ENCODE data around the gene GGA2. TPM values are rescaled to one million over a fixed set of nuclear protein-coding genes. Genes with fewer than 3 reads are reported as not detected.

The GGA2 gene
- total RNA-seq, 1 donor from 2014 or later: 39.0 TPM

GRCh38 chr16:23505671-23506605 is 4.4 kb downstream of the GGA2 start:
- intact Hi-C loops (cut with DNase I): no loop called here
- H3K9me3 ChIP-seq: no peaks in the 10 kb centered on the region
- peak overlapping the region; percentile 66 for H3K27ac ChIP-seq
- H3K4me3 ChIP-seq: no peak overlapping the region
- peaks cover 72% of the 10 kb centered on the region for H3K4me1 ChIP-seq
- no peaks in the 10 kb centered on the region for H3K27me3 ChIP-seq
- no peaks in the 10 kb centered on the region for H3K36me3 ChIP-seq
- TF ChIP-seq POLR2A (IDR thresholded peaks at IDR 0.05) (no peak), CTCF (IDR thresholded peaks at IDR 0.05) (no peak), POLR2AphosphoS5 (IDR thresholded peaks at IDR 0.05; ENCODE audit: insufficient read depth in 1 of 2, low read depth in 1 of 2) (no peak)
- DNase-seq (ENCODE audit: extremely low spot score in 2 of 2): no peak

GRCh38 chr16:23505180-23505665 is 5.1 kb downstream of the GGA2 start:
- TF ChIP-seq CTCF (IDR thresholded peaks at IDR 0.05) (no peak), POLR2A (IDR thresholded peaks at IDR 0.05) (no peak), POLR2AphosphoS5 (IDR thresholded peaks at IDR 0.05; ENCODE audit: insufficient read depth in 1 of 2, low read depth in 1 of 2) (peak in 1 of 2 donors; percentile 1)
- no peaks in the 10 kb centered on the region for H3K36me3 ChIP-seq
- no peaks in the 10 kb centered on the region for H3K9me3 ChIP-seq
- H3K4me3 ChIP-seq: no peak overlapping the region
- intact Hi-C loops (cut with DNase I): no loop called here
- H3K27ac ChIP-seq: peak overlapping the region; percentile 66
- H3K27me3 ChIP-seq: no peaks in the 10 kb centered on the region
- no peak for DNase-seq (ENCODE audit: extremely low spot score in 2 of 2)
- peaks cover 79% of the 10 kb centered on the region for H3K4me1 ChIP-seq

GRCh38 chr16:23504453-23505179 is 5.7 kb downstream of the GGA2 start:
- no peak for DNase-seq (ENCODE audit: extremely low spot score in 2 of 2)
- peak in 1 of 2 donors; percentile 58 for TF ChIP-seq POLR2AphosphoS5 (IDR thresholded peaks at IDR 0.05; ENCODE audit: insufficient read depth in 1 of 2, low read depth in 1 of 2)
- no peak for TF ChIP-seq CTCF (IDR thresholded peaks at IDR 0.05)
- Histone ChIP-seq H3K4me1 (peaks cover 85% of the 10 kb centered on the region), H3K9me3 (no peaks in the 10 kb centered on the region), H3K4me3 (no peak overlapping the region), H3K27me3 (no peaks in the 10 kb centered on the region), H3K27ac (peak overlapping the region; percentile 66), H3K36me3 (no peaks in the 10 kb centered on the region)
- intact Hi-C loops (cut with DNase I): no loop called here

- intact Hi-C loops (cut with DNase I): no loop called here
- DNase-seq (ENCODE audit: extremely low spot score in 2 of 2): no peak
- Histone ChIP-seq H3K4me1 (peaks cover 87% of the 10 kb centered on the region), H3K9me3 (no peaks in the 10 kb centered on the region), H3K36me3 (no peaks in the 10 kb centered on the region), H3K4me3 (no peak overlapping the region), H3K27ac (peak overlapping the region; percentile 66), H3K27me3 (no peaks in the 10 kb centered on the region)
- TF ChIP-seq POLR2A (IDR thresholded peaks at IDR 0.05): no peak
- peak in 1 of 2 donors; percentile 39 for TF ChIP-seq POLR2AphosphoS5 (IDR thresholded peaks at IDR 0.05; ENCODE audit: insufficient read depth in 1 of 2, low read depth in 1 of 2)
Observed at GRCh38 chr16:23504076-23504452, 6.2 kb downstream of the GGA2 start.

GRCh38 chr16:23502466-23502865 is 7.8 kb downstream of the GGA2 start:
- Histone ChIP-seq H3K4me3 (no peak overlapping the region), H3K27ac (no peak overlapping the region), H3K9me3 (no peaks in the 10 kb centered on the region), H3K4me1 (peaks cover 86% of the 10 kb centered on the region), H3K27me3 (no peaks in the 10 kb centered on the region), H3K36me3 (no peaks in the 10 kb centered on the region)
- intact Hi-C loops (cut with DNase I): no loop called here
- no peak for DNase-seq (ENCODE audit: extremely low spot score in 2 of 2)
- TF ChIP-seq POLR2AphosphoS5 (IDR thresholded peaks at IDR 0.05; ENCODE audit: insufficient read depth in 1 of 2, low read depth in 1 of 2) (no peak), POLR2A (IDR thresholded peaks at IDR 0.05) (no peak), CTCF (IDR thresholded peaks at IDR 0.05) (no peak)
